Neural progenitor cell (in vitro differentiated cells): ENCODE data around the gene MRPS12.

Source experiments
- CTCF ChIP-seq: fragments of 200-600 bp; sonication (generic); IDR thresholded peaks from 2 replicates; pipeline ENCODE4 v1.5.1; 2017; ENCODE audit warnings: antibody characterized with exemption, mild to moderate bottlenecking
- EZH2 ChIP-seq: fragments of 200-600 bp; sonication (generic); IDR thresholded peaks from 2 replicates; pipeline ENCODE4 v1.6.1; 2017; ENCODE audit warnings: antibody characterized with exemption, mild to moderate bottlenecking, moderate library complexity

DNA sequence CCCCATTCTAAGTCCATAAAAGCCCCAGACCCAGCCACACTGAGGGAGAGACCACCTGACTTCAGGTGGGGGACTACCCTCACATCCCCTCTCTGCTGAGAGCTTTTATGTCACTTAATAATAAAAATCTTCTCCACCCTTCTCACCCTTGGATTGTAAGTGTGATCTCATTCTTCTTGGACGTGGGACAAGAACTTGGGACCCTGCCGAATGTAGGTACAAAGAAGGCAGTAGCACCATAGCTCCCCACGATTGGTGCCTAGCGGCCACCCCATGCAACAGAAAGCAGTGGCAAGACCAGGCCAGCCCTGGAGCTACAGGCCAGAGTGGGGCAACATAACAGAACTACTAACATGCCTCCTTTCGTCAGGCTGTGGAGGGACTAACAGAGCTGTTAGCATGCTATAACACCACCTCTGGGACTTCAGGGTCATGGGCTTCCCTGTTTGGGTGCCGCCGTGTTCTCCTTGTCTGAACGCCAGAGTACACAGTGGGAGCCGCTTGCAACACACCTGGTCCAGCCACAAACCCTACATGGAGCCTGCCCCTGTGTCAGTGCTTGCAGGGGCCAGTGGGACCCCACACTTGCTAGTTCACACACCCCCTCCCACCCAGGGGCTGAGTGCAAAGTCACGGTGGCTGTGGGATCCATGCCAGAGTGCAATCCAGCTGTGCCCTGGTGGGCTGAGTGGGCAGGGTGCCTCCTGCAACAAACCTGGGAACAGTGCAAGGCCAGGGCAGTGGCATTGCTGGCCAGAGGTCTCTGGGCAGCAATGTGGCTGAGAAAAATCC lies 50.0 kb downstream of the MRPS12 start:
- TF ChIP-seq CTCF (no peak), EZH2 (no peak)
